GM12878 (cell line): ENCODE measurements around the gene PLA2G4A. TPM values are rescaled to one million over a fixed set of nuclear protein-coding genes. Genes with fewer than 3 reads are reported as not detected.

Source experiments
- ATAC-seq: fragments of 200-7000 bp; cut with Tn5 transposase; 3 replicates; pipeline ENCODE4 v1.9.1; 2020; ENCODE audit warnings: mild to moderate bottlenecking, moderate library complexity
- BruUV-seq: library from RNA; stranded (reverse); fragments of 400-500 nt; replicated peaks from 2 replicates; lab custom pipeline; 2021; lab: Mats Ljungman, UMichigan
- CTCF ChIA-PET: fragments of 300-600 bp; sonication (Branson Sonifier 250); formaldehyde crosslinking; extraction: SDS; loops from one replicate; lab custom pipeline; 2021; ENCODE audit warnings: inconsistent platforms; lab: Yijun Ruan, JAX
- POLR2A ChIA-PET: fragments of 350-600 bp; formaldehyde crosslinking; extraction: SDS; loops from one replicate; lab custom pipeline; 2021; ENCODE audit warnings: inconsistent platforms; lab: Charles Lee
- RAD21 ChIA-PET: fragments of 300-600 bp; sonication (Branson Sonifier 250); formaldehyde crosslinking; loops from one replicate; lab custom pipeline; 2023; ENCODE audit warnings: antibody characterized with exemption; ENCODE audit not compliant: unreplicated experiment; lab: Charles Lee
- SMC1A ChIA-PET: fragments of 300-600 bp; sonication (Branson Sonifier 250); formaldehyde crosslinking; loops from one replicate; lab custom pipeline; 2023; ENCODE audit not compliant: unreplicated experiment, uncharacterized antibody; lab: Charles Lee
- DNase-seq: peaks from one replicate; pipeline ENCODE4 v3.0.0-alpha.2; 2011; ENCODE audit warnings: low read depth, low spot score
- FAIRE-seq: peaks from 3 replicates; lab custom pipeline; 2011; peaks lifted over from hg19 to GRCh38; lab: Jason Lieb, UNC
- H2AFZ ChIP-seq: 2 replicates; pipeline ENCODE4 v1.6.0; 2011; ENCODE audit warnings: low read depth, low read length, control low read depth; ENCODE audit not compliant: control insufficient read depth
- H3K27ac ChIP-seq: 2 replicates; pipeline ENCODE4 v1.5.1; 2011; ENCODE audit warnings: control low read depth; ENCODE audit not compliant: control insufficient read depth, insufficient read depth
- H3K27me3 ChIP-seq, 2 experiments: replicated peaks in 1 of 2; 2 replicates each; pipeline versions ENCODE4 v1.6.0 to v1.6.1; 2011; ENCODE audit warnings: low read length in 1 of 2; ENCODE audit not compliant: control insufficient read depth in 2 of 2, insufficient read depth in 2 of 2
- H3K36me3 ChIP-seq, 2 experiments: 2 replicates each; pipeline ENCODE4 v1.5.1; 2011; ENCODE audit warnings: low read length in 1 of 2; ENCODE audit not compliant: control insufficient read depth in 2 of 2, insufficient read depth in 2 of 2
- H3K4me1 ChIP-seq: 2 replicates; pipeline ENCODE4 v1.6.1; 2011; ENCODE audit warnings: mild to moderate bottlenecking, low read length, moderate library complexity, mixed read lengths; ENCODE audit not compliant: control insufficient read depth, insufficient read depth
- H3K4me2 ChIP-seq: 2 replicates; pipeline ENCODE4 v1.6.0; 2011; ENCODE audit warnings: control low read depth; ENCODE audit not compliant: control insufficient read depth, insufficient read depth
- H3K4me3 ChIP-seq: fragments of 200-600 bp; sonication (generic); 2 replicates; pipeline ENCODE4 v1.5.1; 2016
- H3K79me2 ChIP-seq: 2 replicates; pipeline ENCODE4 v1.6.0; 2011; ENCODE audit warnings: low read length; ENCODE audit not compliant: control insufficient read depth, insufficient read depth
- H3K9ac ChIP-seq: 2 replicates; pipeline ENCODE4 v1.8.0; 2011; ENCODE audit warnings: low read length, control low read depth, mixed read lengths; ENCODE audit not compliant: control insufficient read depth, insufficient read depth
- H3K9me3 ChIP-seq: replicated peaks from 3 replicates; pipeline ENCODE4 v1.5.1; 2011; ENCODE audit warnings: mild to moderate bottlenecking, low read length; ENCODE audit not compliant: control insufficient read depth, insufficient read depth
- H4K20me1 ChIP-seq: 2 replicates; pipeline ENCODE4 v1.6.0; 2011; ENCODE audit not compliant: control insufficient read depth, insufficient read depth
- CEBPB ChIP-seq, 2 experiments: fragments of 150-350 bp in 1 of 2; IDR thresholded peaks; 2 replicates each; pipeline ENCODE4 v1.6.1; 2012 to 2014; ENCODE audit warnings: low read depth in 2 of 2, low read length in 2 of 2, borderline replicate concordance in 1 of 2, inconsistent platforms in 1 of 2
- FOXK2 ChIP-seq: fragments of 450-650 bp; IDR thresholded peaks from 2 replicates; pipeline ENCODE4 v1.6.1; 2017; ENCODE audit warnings: mild to moderate bottlenecking, moderate library complexity
- GATAD2B ChIP-seq: fragments of 450-650 bp; conservative IDR thresholded peaks from 2 replicates; pipeline ENCODE4 v1.6.1; 2017; ENCODE audit warnings: low read depth, mild to moderate bottlenecking, moderate library complexity
- JUND ChIP-seq: IDR thresholded peaks from 2 replicates; pipeline ENCODE4 v1.6.1; 2012; ENCODE audit warnings: low read depth, mild to moderate bottlenecking, low read length, improper control_type of control experiment, moderate library complexity
- KDM1A ChIP-seq: fragments of 200-600 bp; sonication (generic); IDR thresholded peaks from 2 replicates; pipeline ENCODE4 v1.6.1; 2016; ENCODE audit warnings: borderline replicate concordance
- MEF2B ChIP-seq: fragments of 450-650 bp; IDR thresholded peaks from 2 replicates; pipeline ENCODE4 v1.6.1; 2018; ENCODE audit warnings: mild to moderate bottlenecking, moderate library complexity; ENCODE audit not compliant: partially characterized antibody, poor library complexity, severe bottlenecking
- POU2F2 ChIP-seq: IDR thresholded peaks from 3 replicates; pipeline ENCODE4 v1.6.1; 2011; ENCODE audit warnings: low read depth, mild to moderate bottlenecking, low read length, borderline replicate concordance
- SIX5 ChIP-seq: IDR thresholded peaks from 2 replicates; pipeline ENCODE4 v1.6.1; 2011; ENCODE audit warnings: mild to moderate bottlenecking, low read depth, low read length, moderate library complexity; ENCODE audit not compliant: severe bottlenecking
- STAT1 ChIP-seq: fragments of 450-650 bp; conservative IDR thresholded peaks from 2 replicates; pipeline ENCODE4 v1.6.1; 2014; ENCODE audit warnings: antibody characterized with exemption, mild to moderate bottlenecking
- SUPT20H ChIP-seq: IDR thresholded peaks from 2 replicates; pipeline ENCODE4 v1.6.1; 2011; ENCODE audit warnings: low read depth, mild to moderate bottlenecking, low read length, moderate library complexity, borderline replicate concordance; ENCODE audit not compliant: control insufficient read depth
- WGBS: methylation state at CpG from one replicate; pipeline ENCODE4 v1.1.6; 2016; ENCODE audit warnings: low lambda C conversion rate; ENCODE audit not compliant: insufficient replicate concordance, insufficient coverage; ENCODE audit errors: missing lambda C conversion rate; 5-methylcytosine and 5-hydroxymethylcytosine counted together
- in situ Hi-C: fragments of 300-500 bp; cut with MboI; formaldehyde crosslinking; loops from 9 replicates; pipeline ENCODE4 v1.14.3; 2018; ENCODE audit warnings: mixed read lengths
- intact Hi-C: fragments of 100-400 bp; cut with micrococcal nuclease; formaldehyde crosslinking; loops from one replicate; pipeline ENCODE4 v1.14.2; 2022; ENCODE audit not compliant: unreplicated experiment
- polyA plus RNA-seq, 11 experiments: library from polyadenylated mRNA; depleted of rRNA in 4 of 11; unstranded in 6 of 11; stranded (reverse) in 5 of 11; fragments of >200 nt; fragmentation: Nextera tagmentation in 4 of 11; fragmentation: Illumina TruSeq in 1 of 11; extraction: Ambion mirVana in 4 of 11; extraction: Trizol in 1 of 11; gene quantifications; 1 replicate in 1 of 11; 2 replicates in 10 of 11; pipeline versions ENCODE4 v1.2.1 to v1.2.3, GENCODE V29; 2011 to 2016; ENCODE audit warnings: inconsistent platforms in 2 of 11, missing spikeins in 2 of 11, low read depth in 1 of 11
- total RNA-seq, 4 experiments: library from RNA; depleted of rRNA in 3 of 4; stranded (reverse); fragments of >200 nt in 3 of 4; fragmentation: Illumina TruSeq in 1 of 4; extraction: Trizol in 1 of 4; gene quantifications; 2 replicates each; pipeline versions ENCODE4 v1.2.1 to v1.2.3, GENCODE V29; 2013 to 2021
- TF ChIP-seq, protein P1 (sequence below): IDR thresholded peaks from 2 replicates; pipeline ENCODE4 v1.6.1; 2012; ENCODE audit warnings: low read depth, low read length, improper control_type of control experiment

PLA2G4A gene
- total and polyA plus RNA-seq, 10 of the 15 experiments (the other 5 are each of a cell fraction or from before 2014, with no cell fraction given): 0.70 to 3.3 (median 1.5) TPM; not detected in 1

DNA sequence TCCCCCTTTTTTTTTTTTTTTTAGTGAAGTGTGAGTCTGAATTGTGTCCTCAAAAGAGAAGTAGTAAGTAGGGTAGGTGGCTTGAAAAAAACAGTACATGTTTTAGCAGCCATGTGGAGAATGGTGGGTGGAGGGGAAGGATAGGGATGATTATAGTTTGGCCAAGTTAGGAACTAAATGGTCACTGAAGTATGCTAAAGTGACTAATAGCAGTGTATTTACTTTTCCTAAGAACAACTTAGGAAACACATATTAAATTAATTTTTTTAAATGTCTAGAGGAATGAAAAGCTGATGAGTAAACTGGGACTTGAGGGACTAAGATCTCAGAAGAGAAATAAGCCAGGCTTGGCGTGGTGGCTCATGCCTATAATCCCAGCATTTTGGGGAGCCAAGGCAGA is 55.5 kb downstream of the PLA2G4A start (continued):
- TF ChIP-seq SIX5: no peak
- TF ChIP-seq, all 136 proteins: peak for 0

DNA sequence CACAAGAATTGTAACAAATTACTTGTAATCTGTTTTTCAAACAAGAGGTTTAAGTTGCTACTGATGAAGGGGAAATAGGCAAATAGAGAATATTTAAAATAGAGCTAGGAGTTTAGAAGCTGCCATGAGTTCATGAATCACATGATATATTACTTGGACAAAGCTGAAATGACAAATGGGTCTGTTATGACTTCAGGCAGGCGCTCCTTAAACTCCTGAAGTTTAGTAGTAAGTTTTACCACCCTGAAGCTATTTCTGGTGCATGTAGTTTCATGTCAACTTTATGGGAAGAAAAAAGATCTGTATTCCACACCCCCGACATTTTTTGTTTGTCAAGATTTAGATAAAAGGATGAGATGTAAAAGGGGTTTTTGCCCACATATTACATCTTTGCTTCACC is 58.5 kb downstream of the PLA2G4A start:
- no peak for FAIRE-seq
- CTCF ChIA-PET: no interaction called here
- intact Hi-C loops: no loop called here

DNA sequence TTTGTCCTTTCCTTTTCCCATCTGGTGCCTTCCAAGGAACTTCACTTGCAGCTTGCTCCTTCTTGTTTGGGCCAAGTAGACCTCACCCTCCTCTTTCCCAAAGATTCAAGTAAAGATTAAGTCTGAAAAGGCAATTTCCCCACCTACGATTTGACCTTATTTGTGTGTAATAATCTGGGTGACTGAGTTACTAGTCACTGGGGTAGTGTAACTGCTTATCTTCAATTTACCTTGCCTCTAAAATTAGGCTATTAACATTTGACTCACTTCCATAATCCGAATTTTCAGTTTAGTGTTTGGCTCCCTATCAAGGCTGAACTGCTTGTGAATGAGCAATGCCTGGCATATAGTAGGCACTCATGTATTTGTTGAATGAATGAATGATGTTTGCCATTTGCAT is 59.6 kb downstream of the PLA2G4A start:
- BruUV-seq: no TSS peak
- TF ChIP-seq JUND (no peak), FOXK2 (no peak), MEF2B (no peak), GATAD2B (no peak), STAT1 (no peak), SUPT20H (no peak), CEBPB (IDR thresholded peaks at IDR 0.05; ENCODE audit: borderline replicate concordance in 1 of 2, low read depth in 2 of 2, low read length in 2 of 2) (no peak), POU2F2 (no peak)
- TF ChIP-seq, protein P1, sequence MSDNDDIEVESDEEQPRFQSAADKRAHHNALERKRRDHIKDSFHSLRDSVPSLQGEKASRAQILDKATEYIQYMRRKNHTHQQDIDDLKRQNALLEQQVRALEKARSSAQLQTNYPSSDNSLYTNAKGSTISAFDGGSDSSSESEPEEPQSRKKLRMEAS: no peak
- Histone ChIP-seq H3K79me2 (no peaks in the 10 kb centered on the region), H3K4me2 (no peak overlapping the region), H2AFZ (no peak overlapping the region), H3K36me3 (no peaks in the 10 kb centered on the region), H3K27me3 (no peaks in the 10 kb centered on the region), H3K4me3 (no peak overlapping the region), H3K27ac (no peak overlapping the region), H3K9me3 (no peaks in the 10 kb centered on the region; the same call in 2 of the 3 replicates), H4K20me1 (no peaks in the 10 kb centered on the region), H3K4me1 (no peaks in the 10 kb centered on the region), H3K9ac (no peak overlapping the region)
- RAD21 ChIA-PET: no interaction called here
- SMC1A ChIA-PET: interaction anchor here (0.6 kb wide), 1 partner anchor 853 kb away, joined by 3 read pairs; no protein-coding TSS in a partner anchor
- DNase-seq (no peak), ATAC-seq (no peak), FAIRE-seq (no peak)
- intact Hi-C loops: no loop called here
- in situ Hi-C loops: no loop called here
- POLR2A ChIA-PET: no interaction called here
- CTCF ChIA-PET: no interaction called here
- WGBS: 25% methylated on average over 2 of the region's 2 CpGs

More for the DNA sequence above, 58.5 kb downstream of the PLA2G4A start:
- in situ Hi-C loops: no loop called here
- Histone ChIP-seq H3K36me3 (no peaks in the 10 kb centered on the region), H4K20me1 (no peaks in the 10 kb centered on the region), H3K4me3 (no peak overlapping the region), H3K9ac (no peak overlapping the region), H3K27ac (no peak overlapping the region), H2AFZ (no peak overlapping the region), H3K4me1 (no peaks in the 10 kb centered on the region), H3K9me3 (no peaks in the 10 kb centered on the region; the same call in 2 of the 3 replicates), H3K27me3 (no peaks in the 10 kb centered on the region), H3K79me2 (no peaks in the 10 kb centered on the region), H3K4me2 (no peak overlapping the region)
- DNase-seq (no peak), ATAC-seq (no peak)
- ChIA-PET SMC1A (no interaction called here), POLR2A (no interaction called here), RAD21 (no interaction called here)
- WGBS: 0% methylated on average over 2 of the region's 2 CpGs
- no TSS peak for BruUV-seq
- no peak for TF ChIP-seq KDM1A
